NCI-H187 (cell line): ENCODE measurements around the gene MINAR1.
"Not testable (repeated sequence)": the region's sequence is repeated elsewhere in the genome, so short reads cannot be mapped to it uniquely, and the experiment has no call there.

Experiments
- DNase-seq, 2 experiments: peaks; one replicate each; lab custom pipeline; 2025; lab: John Stamatoyannopoulos, UW

Gene MINAR1, protein sequence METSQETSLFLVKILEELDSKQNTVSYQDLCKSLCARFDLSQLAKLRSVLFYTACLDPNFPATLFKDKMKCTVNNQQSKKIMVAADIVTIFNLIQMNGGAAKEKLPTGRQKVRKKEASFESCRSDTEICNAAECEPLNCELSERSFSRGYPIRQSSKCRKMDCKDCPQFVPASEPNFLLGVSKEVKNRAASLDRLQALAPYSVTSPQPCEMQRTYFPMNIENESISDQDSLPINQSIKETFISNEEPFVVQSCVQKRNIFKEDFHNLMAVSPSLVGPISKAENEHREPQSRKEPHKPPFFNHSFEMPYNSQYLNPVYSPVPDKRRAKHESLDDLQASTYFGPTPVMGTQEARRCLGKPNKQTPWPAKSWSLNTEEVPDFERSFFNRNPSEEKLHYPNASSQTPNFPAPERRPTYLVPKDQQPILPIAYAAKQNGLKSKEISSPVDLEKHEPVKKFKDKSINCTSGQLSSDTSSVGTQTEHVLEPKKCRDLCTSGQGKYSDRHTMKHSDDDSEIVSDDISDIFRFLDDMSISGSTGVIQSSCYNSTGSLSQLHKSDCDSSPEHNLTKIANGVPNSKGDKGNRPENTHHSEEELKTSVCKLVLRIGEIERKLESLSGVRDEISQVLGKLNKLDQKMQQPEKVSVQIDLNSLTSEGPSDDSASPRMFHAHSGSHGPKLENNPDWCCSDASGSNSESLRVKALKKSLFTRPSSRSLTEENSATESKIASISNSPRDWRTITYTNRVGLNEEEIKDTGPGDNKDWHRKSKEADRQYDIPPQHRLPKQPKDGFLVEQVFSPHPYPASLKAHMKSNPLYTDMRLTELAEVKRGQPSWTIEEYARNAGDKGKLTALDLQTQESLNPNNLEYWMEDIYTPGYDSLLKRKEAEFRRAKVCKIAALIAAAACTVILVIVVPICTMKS

DNA sequence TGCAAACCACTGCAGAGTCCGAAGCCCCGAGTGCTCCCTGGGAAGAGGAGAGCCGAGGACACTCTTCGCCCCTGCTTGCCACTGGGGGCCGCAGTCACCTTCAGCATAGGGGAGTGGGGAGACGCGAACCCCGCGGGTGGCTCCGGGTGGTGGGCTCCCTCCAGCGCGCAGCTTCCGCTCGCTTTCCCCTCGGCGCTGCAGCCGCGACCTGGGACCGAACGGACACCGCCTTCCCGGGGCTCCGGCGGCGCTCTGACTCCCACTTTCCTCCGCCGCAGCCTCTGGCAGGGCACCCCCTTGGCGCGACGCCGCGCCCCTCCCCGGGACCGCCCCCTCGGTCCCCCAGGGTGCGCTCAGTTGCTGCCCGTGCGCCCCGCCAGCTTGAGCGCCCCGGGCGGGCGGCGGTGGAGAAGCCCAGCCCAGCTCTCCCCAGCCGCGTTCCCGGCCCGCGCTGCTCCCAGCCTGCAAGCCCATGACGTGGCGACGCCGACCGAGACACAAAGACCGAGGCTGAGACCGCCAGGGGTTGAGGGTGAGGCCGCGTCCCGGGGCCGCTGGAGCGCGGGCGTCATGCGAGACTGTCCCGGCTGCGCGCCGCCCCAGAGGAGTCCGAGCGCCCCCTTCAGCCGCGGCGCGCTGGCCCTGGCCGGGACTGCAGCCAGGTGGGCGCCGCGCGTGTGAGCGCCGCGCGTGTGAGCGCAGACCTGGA is at the start of gene MINAR1:
MINAR1 (plus strand) TSS at position 701 of the 709 bp plus-strand sequence. CDS start 23,812 bp downstream, outside the sequence.
- DNase-seq, result no peak

DNA sequence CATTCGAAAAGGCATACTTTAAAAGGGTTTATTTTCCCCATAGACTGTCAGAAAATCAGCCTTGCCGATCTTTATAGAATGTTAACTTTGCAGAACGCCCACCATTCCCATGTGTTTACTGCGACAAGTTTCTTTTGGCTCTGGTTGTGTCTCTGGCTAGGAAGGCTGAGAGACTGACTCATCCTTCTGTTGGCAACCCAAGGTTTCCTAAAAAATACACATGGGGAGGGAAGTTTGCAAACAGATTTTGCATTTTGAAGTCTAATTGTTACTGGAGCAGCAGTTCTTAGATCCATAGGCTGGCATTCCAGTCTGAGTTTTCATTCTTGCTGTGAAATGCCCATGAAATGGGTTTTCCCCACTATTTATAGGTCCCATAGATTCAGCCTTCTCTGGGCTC is 37.9 kb upstream of the MINAR1 start:
- DNase-seq, result no peak

DNA sequence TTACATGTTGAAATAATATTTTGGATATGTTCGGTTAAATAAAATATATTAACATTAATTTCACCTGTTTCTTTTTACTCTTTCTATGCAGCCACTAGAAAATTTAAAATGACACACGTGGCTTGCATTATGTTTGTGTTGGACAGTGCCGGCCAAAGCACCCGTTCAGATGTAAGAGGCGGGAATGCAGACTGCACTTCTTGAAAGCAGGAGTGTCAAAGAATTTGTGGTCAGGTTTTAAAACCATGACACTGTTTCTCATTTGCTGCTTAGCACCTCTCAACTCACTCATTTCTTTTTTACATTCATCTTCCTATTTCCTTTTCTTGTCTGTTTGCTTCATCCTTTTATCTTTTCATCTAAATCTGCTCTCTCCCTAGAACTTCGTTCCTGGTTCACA is 35.3 kb upstream of the MINAR1 start:
- DNase-seq, result no peak

DNA sequence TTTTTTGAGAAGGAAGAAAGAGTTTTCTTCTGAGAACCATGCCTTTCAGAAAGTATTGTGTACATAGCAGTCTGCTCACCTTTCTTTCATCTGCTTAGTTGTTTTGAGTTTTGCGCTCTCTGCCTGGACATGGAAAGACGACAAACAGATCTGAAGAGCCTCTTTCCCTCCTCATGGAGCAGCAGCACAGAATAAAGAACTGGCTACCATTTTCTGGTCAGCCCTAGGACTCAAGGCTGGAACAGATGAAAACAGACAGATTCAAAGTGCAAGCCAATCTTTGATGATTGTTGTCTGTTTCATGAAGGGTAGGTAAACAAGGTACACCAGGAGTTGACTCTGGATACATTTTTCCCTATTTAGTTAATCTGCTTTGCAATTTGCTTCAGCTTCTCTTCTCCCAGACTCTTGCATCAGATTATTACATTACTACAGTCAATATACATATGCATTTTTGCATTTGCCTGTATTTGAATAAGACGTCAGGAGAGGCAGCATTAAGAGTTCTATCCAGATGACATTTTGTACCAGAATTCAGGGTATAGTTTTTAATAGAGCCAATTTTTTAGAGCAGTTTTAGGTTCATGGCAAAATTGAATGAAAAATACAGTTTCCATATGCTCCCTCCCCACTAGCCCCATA is 34.7 kb upstream of the MINAR1 start:
- no peak for DNase-seq

DNA sequence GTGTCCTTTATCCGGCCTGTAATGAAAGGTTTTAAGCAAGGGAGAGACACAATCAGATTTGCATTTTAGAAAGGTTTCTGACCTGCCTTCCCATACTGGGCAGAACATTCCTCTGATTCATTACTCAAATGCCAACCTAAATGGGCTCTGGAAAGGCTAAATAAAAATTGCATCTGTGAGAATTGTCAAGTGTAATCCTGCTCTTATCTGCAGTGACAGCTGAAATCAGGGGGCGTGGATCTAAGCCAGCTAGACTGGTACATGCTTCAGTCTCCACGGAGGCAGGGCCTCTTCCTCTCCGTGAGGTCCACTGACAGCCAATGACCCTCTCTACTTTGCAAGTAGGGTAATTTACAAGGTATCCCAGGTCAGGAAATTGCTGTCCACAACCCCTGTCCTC is 32.5 kb upstream of the MINAR1 start:
- DNase-seq, result no peak

DNA sequence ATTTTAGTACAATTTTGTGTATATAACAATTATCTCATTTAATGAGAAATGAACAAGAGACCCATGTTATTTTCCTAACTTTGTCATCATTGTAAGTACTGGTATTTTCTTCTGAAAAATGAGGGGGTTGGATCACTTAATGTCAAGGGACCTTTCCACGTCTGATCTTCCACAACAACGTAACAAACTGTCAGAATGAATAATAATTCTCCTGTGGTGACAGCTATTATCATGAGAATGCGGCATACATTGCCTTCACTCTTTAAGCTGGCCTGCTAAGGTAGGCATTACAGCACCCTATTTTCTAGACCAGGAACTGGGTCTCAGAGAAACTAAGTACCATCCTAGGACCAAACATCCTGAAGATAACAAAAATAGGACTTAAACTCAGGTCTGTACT is 31.5 kb upstream of the MINAR1 start:
- no peak for DNase-seq

DNA sequence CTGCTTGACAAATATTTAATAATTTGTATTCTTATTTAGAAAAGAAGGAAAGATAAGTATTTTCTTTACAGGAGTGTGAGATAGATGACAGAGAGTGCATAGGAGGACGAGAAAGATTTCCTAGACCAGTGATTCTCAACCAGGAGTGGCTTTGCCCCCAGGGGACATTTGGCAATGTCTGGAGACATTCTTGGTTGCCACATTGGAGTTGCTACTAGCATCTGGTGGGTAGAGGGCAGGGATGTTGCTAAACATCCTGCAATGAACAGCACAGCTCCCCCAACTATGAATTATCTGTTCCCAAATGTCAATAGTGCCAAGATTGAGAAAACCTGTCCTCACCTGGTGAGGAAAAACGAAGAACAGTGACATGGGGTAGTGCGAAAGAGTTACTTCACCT is 30.8 kb upstream of the MINAR1 start:
- no peak for DNase-seq

DNA sequence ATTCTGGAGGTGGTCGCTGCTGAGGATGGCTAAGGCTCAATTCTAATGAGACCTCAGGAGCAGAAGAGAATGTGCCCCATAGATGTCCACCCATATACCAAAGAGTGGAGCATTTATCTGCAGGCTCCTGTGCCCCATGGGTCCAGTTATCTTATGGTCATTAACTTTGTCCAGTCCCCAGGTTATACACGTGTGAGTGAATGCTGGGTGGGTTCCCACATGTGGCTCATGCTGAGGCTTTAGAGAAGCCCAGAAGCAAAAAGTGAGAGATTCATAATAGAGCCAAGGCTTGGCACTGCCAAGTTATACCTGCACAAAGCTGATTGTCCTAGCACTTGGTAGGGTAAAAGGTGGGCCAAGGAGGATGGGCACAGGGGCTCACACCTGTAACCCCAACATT is 30.0 kb upstream of the MINAR1 start:
- DNase-seq, result no peak

DNA sequence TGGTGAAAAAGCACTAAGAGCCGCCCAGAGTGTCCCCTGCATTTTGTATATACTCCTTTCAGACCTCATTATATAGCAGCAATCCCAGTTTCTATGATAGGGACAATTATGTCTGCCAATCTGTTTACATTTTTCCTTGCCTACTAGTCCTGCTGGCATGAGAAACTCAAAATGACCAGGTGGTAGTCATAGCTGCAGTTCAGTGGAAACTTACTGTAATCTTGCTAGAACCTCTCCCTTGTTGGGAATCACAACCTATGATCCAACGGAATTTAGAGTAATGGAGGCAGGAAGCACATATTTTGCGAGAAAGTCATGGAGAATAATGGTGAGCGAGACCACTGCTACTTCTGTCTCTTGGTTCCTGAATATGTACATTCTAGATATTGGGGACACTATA is 28.6 kb upstream of the MINAR1 start:
- DNase-seq, result no peak

DNA sequence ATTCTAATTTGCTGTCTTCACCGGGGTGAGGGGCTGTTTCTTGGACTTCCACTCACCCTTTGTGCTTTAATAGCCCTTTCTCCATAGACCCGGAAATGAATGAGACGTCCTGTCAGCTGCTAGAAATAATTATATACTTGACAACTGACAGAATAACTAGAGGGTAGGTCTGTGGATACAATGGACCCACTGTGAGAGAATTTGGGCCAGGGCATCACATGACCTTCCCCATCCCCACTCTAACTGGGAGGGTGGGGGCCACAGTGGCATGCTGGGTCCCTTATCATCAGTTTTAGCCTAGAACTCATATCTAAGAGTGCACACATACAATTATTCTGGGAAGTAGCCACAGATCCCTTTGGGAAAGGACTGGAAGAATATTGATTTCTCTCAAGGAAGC is 25.9 kb upstream of the MINAR1 start:
- DNase-seq, result no peak

DNA sequence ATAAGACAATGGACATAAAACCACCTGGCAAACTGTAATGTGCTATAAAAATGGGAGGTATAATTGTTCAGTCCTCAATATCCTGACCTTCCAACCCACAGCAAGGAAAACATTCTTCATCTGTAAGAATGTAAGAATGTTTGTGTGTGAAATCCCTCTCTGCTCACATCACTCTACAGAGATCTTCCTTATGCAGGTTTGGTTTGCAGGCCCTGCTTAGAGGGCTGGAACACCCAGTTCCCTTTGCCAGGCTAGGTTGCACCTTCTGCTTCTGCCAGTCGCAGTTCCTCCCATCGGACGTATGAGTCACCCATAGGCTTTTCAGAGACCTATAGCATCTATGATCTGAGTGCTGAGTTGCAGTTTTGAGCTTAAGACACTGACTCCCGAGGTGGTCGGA is 24.1 kb upstream of the MINAR1 start:
- no peak for DNase-seq

DNA sequence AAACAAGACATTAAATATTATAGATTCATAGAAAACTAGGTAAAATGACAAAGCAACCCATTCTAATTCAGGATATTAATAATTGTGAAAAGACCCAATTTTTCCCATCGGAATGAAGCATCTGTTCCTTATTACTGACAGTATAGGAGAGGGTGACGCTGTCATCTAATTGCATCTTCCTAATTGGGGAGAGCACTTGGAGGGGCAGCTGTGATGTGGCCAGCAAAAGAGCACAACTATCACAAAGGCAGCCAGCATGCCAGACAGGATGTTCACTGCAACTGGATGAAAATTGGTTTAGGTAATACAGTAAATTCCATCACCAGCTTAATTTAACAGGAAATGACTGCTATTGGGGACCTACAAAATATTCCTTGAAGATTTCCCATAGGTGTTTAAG is 21.9 kb upstream of the MINAR1 start:
- no peak for DNase-seq

DNA sequence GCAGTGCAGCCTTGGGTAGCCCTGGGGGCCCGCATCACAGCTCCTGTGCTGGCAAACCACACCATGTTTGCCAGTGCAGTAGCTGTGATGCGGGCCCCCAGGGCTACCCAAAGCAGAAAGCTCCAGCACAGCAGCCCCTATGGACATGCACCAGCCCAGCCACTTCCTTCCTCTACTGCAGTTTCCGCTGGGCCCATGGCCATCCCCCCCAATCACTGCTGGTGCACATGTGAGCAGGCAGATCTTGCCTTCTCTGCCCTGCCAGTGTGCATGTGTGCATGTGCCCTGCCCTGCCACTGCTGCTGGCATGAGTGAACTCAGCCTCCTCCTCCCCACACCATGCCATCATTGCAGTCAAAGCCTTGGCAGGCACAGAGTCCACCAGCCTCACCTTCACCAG is 20.1 kb upstream of the MINAR1 start:
- no peak for DNase-seq

DNA sequence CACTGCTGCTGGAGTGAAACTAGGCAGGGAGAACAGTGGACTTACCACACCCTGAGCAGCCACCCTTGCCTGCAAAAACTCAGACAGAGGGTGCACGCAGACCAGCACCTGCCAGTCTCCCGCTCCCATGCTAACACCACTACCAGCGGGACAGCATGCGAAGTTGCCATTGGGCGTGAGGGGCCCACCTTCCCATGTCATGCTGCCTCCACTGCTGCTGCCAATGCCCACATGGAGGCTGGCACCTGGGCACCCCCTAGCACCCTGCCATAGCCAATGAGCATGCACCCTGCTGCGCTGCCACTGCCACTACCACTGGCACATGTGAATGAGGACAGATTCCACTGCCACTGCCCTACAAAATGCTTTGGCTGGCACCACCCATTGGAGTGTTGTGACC is 19.7 kb upstream of the MINAR1 start:
- no peak for DNase-seq

DNA sequence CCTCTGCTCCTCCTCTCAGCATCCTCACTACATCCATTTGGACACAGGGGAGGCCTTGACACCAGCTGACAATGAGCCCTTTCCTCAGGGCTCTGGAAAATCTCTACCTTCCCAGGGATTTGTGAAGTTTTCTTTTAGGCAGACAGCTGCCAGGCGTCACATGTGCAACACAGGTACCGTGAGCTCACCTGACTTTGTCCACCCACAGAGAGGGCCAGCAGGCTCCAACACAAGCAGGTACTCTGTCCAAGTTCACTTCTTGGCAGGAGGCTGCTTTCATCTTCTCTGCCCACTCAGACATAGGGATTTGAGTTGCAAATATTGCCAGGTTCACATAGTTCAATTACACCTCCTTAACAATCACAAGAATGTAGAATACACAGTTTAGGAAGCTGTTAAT is 15.3 kb upstream of the MINAR1 start:
- no peak for DNase-seq

DNA sequence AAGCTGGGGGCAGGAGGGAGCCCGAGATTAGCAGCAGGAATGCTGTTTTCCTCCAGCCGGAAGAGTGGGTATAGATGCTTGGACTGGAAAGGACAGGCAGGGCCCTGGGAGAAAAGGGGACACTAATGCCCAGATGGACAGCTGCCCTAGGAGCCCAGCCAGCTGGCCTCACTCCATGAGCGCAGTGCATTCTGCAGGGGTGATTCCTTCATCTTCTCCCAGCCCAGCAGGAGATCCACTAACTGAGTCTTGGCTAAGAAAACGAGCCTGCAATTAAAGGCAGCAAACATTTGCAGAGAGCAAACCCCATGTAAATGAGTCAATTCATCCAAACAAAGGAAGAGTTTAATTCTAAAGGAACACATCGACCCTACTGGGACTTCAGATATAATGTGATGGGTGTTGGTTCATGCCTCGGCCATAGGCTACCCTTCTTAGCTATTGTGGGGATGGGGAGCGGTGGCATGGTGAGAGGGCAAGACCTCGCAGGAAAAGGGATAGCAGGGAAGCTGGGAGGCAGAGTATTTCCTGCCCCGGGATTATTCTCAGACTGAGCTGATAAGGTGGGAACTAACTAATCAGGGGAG is 13.3 kb upstream of the MINAR1 start:
- no peak for DNase-seq

DNA sequence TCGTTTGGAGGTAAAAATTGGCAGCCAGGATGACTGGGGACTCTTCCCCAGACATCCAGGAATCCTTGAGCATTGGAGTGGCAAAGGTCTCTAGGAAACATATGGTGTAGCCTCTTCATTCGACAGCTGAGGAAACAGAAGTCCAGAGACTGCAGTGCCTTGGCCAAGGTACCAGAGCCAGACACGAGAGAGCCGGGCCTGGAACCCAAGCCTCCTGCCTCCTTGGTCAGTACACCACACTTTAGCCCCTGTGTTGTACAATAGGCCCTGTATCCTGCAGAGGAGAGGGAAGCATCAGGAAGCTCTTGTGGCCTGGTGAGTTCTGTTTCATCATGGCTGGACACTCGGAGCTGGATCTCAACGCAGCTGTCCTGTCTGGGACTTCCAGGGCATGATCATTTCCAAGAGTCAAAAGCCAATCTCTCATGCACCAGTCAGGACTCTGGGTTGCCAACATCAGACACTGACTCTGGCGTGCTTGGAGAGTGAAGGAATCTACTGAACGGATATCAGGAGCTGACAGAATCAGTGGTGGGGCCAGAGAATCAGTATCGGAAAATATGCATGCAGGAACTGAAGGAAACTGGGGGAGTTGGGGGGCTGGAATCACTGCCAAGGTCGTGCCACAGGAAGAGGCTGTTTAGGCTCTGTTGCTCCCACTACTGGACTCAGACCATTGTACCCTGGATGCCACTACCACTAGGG is 6.4 kb upstream of the MINAR1 start:
- DNase-seq, result no peak

DNA sequence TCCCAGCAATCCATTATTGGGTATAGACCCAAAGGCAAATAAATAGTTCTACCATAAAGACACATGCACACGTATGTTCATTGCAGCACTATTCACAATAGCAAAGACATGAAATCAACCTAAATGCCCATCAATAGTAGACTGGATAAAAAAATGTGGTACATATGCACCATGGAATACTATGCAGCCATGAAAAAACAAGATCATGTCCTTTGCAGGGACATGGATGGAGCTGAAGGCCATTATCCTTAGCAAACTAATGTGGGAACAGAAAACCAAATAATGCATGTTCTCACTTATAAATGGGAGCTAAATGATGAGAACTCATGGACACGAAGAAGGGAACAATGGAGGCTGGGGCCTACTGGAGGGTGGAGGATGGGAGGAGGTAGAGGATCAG is 5.2 kb upstream of the MINAR1 start:
- not testable (repeated sequence) for DNase-seq

DNA sequence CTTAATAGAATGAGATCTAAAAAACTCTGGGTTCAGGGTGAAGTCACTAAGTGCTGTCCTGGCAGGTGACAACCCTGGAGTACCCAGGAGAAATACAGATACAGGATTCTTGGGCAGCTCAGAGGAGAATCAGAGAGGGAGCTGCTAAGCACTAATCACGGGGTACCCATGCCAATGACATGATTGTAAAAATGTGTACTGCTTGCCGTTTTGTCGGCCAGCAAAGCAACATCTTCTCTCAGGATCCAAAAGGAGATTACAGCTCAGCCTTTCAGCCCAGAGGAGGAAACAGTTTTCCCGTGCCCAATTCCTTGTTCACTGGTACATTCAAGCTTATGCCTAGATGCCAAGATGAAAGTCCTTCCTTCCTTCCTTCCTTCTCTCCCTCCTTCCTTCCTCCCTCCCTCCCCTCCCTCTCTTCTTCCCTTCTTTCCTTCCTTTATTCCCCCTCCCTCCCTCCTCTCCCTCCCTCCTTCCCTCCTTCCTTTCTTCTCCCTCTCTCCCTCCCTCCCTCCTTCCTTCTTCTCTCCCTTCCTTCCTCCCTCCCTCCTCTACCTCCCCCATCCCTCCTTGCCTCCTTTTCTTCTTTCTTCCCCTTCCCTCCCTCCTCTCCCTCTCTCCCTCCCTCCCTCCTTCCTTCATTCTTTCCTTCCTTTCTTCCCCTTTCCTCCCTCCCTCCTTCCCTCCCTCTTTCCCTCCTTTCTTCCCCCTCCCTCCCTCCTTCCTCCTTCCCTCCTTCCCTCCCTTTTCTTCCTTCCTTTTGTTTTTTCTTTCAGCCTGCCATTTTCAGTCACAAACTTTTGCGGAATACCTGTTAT is 4.1 kb upstream of the MINAR1 start:
- DNase-seq, result no peak
